SW480 (cell line): ENCODE results near the gene TMEM208.

Experiments
- DNase-seq: peaks from one replicate; pipeline ENCODE4 v3.0.0-alpha.2; 2016; ENCODE audit warnings: low spot score

The TMEM208 gene

GRCh38 chr16:67237396-67238277 lies 10.7 kb downstream of the TMEM208 start:
- DNase-seq: no peak

- DNase-seq: no peak
These were observed 11.3 kb downstream of the TMEM208 start for GRCh38 chr16:67238278-67238575.

- no peak for DNase-seq
These were observed 12.0 kb downstream of the TMEM208 start for GRCh38 chr16:67238806-67239470.

GRCh38 chr16:67240506-67240905 lies 13.6 kb downstream of the TMEM208 start:
- no peak for DNase-seq

GRCh38 chr16:67241008-67241900 lies 14.3 kb downstream of the TMEM208 start:
- DNase-seq: peak; percentile 42

GRCh38 chr16:67242138-67242730 lies 15.3 kb downstream of the TMEM208 start:
- no peak for DNase-seq

- DNase-seq: no peak
These were observed 16.6 kb downstream of the TMEM208 start for GRCh38 chr16:67243481-67243880.

- DNase-seq: no peak
These were observed 17.7 kb downstream of the TMEM208 start for GRCh38 chr16:67244387-67245185.

GRCh38 chr16:67245186-67245585 lies 18.3 kb downstream of the TMEM208 start:
- DNase-seq: no peak

- DNase-seq: no peak
These were observed 18.7 kb downstream of the TMEM208 start for GRCh38 chr16:67245674-67246080.

GRCh38 chr16:67246081-67246755 lies 19.3 kb downstream of the TMEM208 start:
- peak; percentile 78 for DNase-seq

- peak; percentile 90 for DNase-seq
These were observed 19.8 kb downstream of the TMEM208 start for GRCh38 chr16:67246756-67247191.

- DNase-seq: peak; percentile 85
These were observed 20.5 kb downstream of the TMEM208 start, which contains the start of gene FHOD1 for GRCh38 chr16:67247192-67248072. TSS of gene FHOD1 (minus strand) at chr16:67247481. CDS start at chr16:67247410, 71 bp downstream.

GRCh38 chr16:67248073-67248400 lies 21.1 kb downstream of the TMEM208 start:
- peak; percentile 41 for DNase-seq

- no peak for DNase-seq
These were observed 21.7 kb downstream of the TMEM208 start, which contains the start of gene SLC9A5 for GRCh38 chr16:67248401-67249177. TSS of gene SLC9A5 (plus strand) at chr16:67248979. CDS start at chr16:67249015, 36 bp downstream.

- DNase-seq: no peak
These were observed 22.5 kb downstream of the TMEM208 start for GRCh38 chr16:67249178-67250044.

- no peak for DNase-seq
These were observed 23.1 kb downstream of the TMEM208 start for GRCh38 chr16:67250045-67250327.
